Measurements from ENCODE around the gene LAMTOR5. TPM values are rescaled to one million over a fixed set of nuclear protein-coding genes. Genes with fewer than 3 reads are reported as not detected.
A peak's percentile ranks its signal among the peaks of the same experiment; 100 is the strongest.

LAMTOR5 gene
- total RNA-seq, 1 experiment from 2014 or later, result 119 TPM

DNA sequence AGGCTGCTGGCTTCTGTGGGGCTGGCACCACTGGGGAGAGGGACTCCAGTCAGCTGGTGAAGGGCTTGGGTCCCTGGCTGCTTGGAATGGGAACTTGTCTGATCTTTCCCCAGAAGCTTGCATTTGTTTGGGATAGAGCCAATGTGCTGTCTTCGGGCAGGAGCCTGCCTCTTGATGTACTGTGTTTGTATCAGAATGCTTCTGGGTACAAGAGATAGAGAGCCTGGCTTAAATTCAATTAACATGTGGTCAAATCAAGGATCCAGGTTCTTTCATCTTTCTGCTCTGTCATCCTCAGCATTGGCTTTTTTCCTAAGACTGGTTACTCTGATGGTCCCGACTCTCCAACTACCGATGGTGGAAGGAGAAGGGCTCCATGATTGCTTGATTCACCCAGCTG, 27.5 kb upstream of the LAMTOR5 start:
- TF ChIP-seq TCF7L2 (IDR thresholded peaks at IDR 0.05; ENCODE audit: low read depth, low read length), result no peak
- TF ChIP-seq, protein P1, sequence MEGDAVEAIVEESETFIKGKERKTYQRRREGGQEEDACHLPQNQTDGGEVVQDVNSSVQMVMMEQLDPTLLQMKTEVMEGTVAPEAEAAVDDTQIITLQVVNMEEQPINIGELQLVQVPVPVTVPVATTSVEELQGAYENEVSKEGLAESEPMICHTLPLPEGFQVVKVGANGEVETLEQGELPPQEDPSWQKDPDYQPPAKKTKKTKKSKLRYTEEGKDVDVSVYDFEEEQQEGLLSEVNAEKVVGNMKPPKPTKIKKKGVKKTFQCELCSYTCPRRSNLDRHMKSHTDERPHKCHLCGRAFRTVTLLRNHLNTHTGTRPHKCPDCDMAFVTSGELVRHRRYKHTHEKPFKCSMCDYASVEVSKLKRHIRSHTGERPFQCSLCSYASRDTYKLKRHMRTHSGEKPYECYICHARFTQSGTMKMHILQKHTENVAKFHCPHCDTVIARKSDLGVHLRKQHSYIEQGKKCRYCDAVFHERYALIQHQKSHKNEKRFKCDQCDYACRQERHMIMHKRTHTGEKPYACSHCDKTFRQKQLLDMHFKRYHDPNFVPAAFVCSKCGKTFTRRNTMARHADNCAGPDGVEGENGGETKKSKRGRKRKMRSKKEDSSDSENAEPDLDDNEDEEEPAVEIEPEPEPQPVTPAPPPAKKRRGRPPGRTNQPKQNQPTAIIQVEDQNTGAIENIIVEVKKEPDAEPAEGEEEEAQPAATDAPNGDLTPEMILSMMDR (IDR thresholded peaks at IDR 0.05), result no peak
- intact Hi-C loops (cut with micrococcal nuclease; ENCODE audit: unreplicated experiment) (no loop called here), in situ Hi-C loops (cut with HindIII; ENCODE audit: low pct_unique_long_range_greater_than_20kb, low sequenced_read_pairs) (no loop called here)
- DNase-seq (ENCODE audit: low read depth, low spot score) (no peak), ATAC-seq (no peak)
- ChIA-PET POLR2A (no interaction called here), CTCF (interaction anchor here (0.6 kb wide), 1 partner anchor 125 kb away, joined by 3 read pairs; no protein-coding TSS in a partner anchor)
- Histone ChIP-seq H3K9me3 (ENCODE audit: control insufficient read depth, insufficient read depth, low read depth, low read length) (no peaks in the 10 kb centered on the region), H3K27ac (ENCODE audit: low read length) (no peak overlapping the region), H3K4me3 (ENCODE audit: low read depth in 2 of 2, low read length in 2 of 2) (no peak overlapping the region), H3K4me1 (ENCODE audit: control insufficient read depth, insufficient read depth, low read length) (no peaks in the 10 kb centered on the region; the same call in 1 of the 2 replicates), H3K27me3 (ENCODE audit: control insufficient read depth, insufficient read depth, low read length) (peaks cover 3% of the 10 kb centered on the region; the same call in 1 of the 2 replicates), H3K36me3 (ENCODE audit: control insufficient read depth, insufficient read depth, low read length) (no peaks in the 10 kb centered on the region)
- BruUV-seq (replicated peaks), result no TSS peak

DNA sequence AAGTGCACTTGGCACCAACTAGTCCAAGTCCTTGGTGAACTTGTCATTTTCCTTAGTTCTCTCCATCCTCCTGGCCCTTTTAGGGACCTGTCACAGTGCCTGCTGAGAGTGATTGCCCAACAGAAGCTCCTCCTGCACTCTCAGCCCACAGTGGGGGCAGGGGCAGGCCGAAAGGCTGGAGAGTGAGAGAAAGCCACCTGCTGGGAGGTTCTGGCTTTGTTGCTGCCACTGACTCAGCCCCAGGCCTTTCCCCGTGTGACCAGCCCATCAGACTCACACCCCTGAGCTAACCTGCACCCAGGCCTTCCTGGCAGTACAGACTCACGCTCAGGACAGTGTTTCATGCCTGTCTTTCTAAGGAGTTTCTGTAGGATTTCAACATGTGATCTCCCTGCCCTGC, 26.3 kb upstream of the LAMTOR5 start:
- H3K4me3 ChIP-seq (ENCODE audit: low read depth in 2 of 2, low read length in 2 of 2), result no peak overlapping the region
- peaks cover 4% of the 10 kb centered on the region; the same call in 1 of the 2 replicates for H3K27me3 ChIP-seq (ENCODE audit: control insufficient read depth, insufficient read depth, low read length)
- in situ Hi-C loops (cut with HindIII; ENCODE audit: low pct_unique_long_range_greater_than_20kb, low sequenced_read_pairs) (no loop called here), intact Hi-C loops (cut with micrococcal nuclease; ENCODE audit: unreplicated experiment) (no loop called here)
- CTCF ChIA-PET, result no interaction called here
- no peak for DNase-seq (ENCODE audit: low read depth, low spot score)
- no peak overlapping the region for H3K27ac ChIP-seq (ENCODE audit: low read length)
- no peaks in the 10 kb centered on the region for H3K36me3 ChIP-seq (ENCODE audit: control insufficient read depth, insufficient read depth, low read length)
- TF ChIP-seq, protein P1 (IDR thresholded peaks at IDR 0.05), result no peak
- peak; percentile 79 for ATAC-seq
- H3K9me3 ChIP-seq (ENCODE audit: control insufficient read depth, insufficient read depth, low read depth, low read length), result no peaks in the 10 kb centered on the region
- POLR2A ChIA-PET, result no interaction called here
- BruUV-seq (replicated peaks), result no TSS peak
- H3K4me1 ChIP-seq (ENCODE audit: control insufficient read depth, insufficient read depth, low read length), result no peaks in the 10 kb centered on the region; the same call in 1 of the 2 replicates

DNA sequence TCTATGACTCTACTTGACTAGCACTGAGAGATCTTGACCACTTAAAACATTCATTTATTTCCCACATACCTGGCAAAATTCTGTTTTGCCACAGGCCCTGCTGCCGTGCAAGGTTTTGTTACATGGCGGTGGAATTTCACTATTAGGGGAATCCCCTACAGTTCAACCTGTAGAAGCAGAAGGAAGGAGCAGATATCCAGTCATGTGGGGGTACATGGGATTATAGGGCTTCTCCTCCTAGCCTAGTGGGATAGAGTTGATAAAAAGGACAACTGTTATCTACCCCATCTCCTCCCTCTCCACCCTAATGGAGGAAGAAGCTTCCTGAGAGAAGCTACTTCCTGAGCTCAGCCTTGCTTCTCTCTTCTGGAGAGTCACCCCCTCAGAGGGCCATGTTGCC, 25.7 kb upstream of the LAMTOR5 start:
- Histone ChIP-seq H3K4me3 (ENCODE audit: low read depth in 2 of 2, low read length in 2 of 2) (no peak overlapping the region), H3K36me3 (ENCODE audit: control insufficient read depth, insufficient read depth, low read length) (no peaks in the 10 kb centered on the region), H3K9me3 (ENCODE audit: control insufficient read depth, insufficient read depth, low read depth, low read length) (no peaks in the 10 kb centered on the region), H3K4me1 (ENCODE audit: control insufficient read depth, insufficient read depth, low read length) (no peaks in the 10 kb centered on the region; the same call in 1 of the 2 replicates), H3K27me3 (ENCODE audit: control insufficient read depth, insufficient read depth, low read length) (peaks cover 4% of the 10 kb centered on the region; the same call in 1 of the 2 replicates), H3K27ac (ENCODE audit: low read length) (no peak overlapping the region)
- ATAC-seq (no peak), DNase-seq (ENCODE audit: low read depth, low spot score) (no peak)
- POLR2A ChIA-PET, result no interaction called here
- intact Hi-C loops (cut with micrococcal nuclease; ENCODE audit: unreplicated experiment) (no loop called here), in situ Hi-C loops (cut with HindIII; ENCODE audit: low pct_unique_long_range_greater_than_20kb, low sequenced_read_pairs) (no loop called here)
- CTCF ChIA-PET, result no interaction called here
- TF ChIP-seq TCF7L2 (IDR thresholded peaks at IDR 0.05; ENCODE audit: low read depth, low read length) (no peak), POLR2AphosphoS5 (IDR thresholded peaks at IDR 0.05; ENCODE audit: low read depth, low read length) (no peak), SIN3A (IDR thresholded peaks at IDR 0.05; ENCODE audit: borderline replicate concordance, insufficient read depth, low read depth, low read length) (no peak)
- TF ChIP-seq, protein P1 (IDR thresholded peaks at IDR 0.05), result no peak
- TF ChIP-seq, protein P2, sequence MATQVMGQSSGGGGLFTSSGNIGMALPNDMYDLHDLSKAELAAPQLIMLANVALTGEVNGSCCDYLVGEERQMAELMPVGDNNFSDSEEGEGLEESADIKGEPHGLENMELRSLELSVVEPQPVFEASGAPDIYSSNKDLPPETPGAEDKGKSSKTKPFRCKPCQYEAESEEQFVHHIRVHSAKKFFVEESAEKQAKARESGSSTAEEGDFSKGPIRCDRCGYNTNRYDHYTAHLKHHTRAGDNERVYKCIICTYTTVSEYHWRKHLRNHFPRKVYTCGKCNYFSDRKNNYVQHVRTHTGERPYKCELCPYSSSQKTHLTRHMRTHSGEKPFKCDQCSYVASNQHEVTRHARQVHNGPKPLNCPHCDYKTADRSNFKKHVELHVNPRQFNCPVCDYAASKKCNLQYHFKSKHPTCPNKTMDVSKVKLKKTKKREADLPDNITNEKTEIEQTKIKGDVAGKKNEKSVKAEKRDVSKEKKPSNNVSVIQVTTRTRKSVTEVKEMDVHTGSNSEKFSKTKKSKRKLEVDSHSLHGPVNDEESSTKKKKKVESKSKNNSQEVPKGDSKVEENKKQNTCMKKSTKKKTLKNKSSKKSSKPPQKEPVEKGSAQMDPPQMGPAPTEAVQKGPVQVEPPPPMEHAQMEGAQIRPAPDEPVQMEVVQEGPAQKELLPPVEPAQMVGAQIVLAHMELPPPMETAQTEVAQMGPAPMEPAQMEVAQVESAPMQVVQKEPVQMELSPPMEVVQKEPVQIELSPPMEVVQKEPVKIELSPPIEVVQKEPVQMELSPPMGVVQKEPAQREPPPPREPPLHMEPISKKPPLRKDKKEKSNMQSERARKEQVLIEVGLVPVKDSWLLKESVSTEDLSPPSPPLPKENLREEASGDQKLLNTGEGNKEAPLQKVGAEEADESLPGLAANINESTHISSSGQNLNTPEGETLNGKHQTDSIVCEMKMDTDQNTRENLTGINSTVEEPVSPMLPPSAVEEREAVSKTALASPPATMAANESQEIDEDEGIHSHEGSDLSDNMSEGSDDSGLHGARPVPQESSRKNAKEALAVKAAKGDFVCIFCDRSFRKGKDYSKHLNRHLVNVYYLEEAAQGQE (IDR thresholded peaks at IDR 0.05; ENCODE audit: insufficient read depth in 1 of 2, low read depth in 2 of 2, low read length in 1 of 2), result no peak
- no TSS peak for BruUV-seq (replicated peaks)
